ENCODE measurements around the gene PIK3R5.

DNA sequence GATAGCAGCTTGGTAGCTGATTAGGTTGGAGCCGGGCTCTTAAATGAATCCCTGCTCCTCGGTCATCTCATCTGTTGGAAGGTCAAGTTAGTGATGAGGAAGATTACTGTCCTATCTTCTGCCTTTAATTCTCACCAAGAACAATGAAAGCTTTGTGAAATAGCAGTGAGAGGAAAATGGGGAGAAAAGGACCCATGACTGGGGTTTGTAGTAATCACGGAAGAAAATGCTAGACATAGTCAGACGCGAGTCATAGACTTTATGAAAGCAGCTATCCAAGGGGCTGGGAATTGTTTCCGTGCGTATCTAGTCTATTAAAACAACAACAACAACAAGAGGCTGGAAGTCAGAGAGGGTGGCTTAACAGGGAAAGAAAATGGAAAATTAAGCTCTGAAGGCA is 18.3 kb downstream of the PIK3R5 start:
- TF ChIP-seq, protein P1, sequence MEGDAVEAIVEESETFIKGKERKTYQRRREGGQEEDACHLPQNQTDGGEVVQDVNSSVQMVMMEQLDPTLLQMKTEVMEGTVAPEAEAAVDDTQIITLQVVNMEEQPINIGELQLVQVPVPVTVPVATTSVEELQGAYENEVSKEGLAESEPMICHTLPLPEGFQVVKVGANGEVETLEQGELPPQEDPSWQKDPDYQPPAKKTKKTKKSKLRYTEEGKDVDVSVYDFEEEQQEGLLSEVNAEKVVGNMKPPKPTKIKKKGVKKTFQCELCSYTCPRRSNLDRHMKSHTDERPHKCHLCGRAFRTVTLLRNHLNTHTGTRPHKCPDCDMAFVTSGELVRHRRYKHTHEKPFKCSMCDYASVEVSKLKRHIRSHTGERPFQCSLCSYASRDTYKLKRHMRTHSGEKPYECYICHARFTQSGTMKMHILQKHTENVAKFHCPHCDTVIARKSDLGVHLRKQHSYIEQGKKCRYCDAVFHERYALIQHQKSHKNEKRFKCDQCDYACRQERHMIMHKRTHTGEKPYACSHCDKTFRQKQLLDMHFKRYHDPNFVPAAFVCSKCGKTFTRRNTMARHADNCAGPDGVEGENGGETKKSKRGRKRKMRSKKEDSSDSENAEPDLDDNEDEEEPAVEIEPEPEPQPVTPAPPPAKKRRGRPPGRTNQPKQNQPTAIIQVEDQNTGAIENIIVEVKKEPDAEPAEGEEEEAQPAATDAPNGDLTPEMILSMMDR (IDR thresholded peaks at IDR 0.05; ENCODE audit: low read depth, low read length) = no peak
- TF ChIP-seq POLR2A (IDR thresholded peaks at IDR 0.05; ENCODE audit: extremely low read depth, insufficient read length) (no peak), MYC (IDR thresholded peaks at IDR 0.05; ENCODE audit: low read depth, low read length) (no peak)
- TF ChIP-seq, protein P2, sequence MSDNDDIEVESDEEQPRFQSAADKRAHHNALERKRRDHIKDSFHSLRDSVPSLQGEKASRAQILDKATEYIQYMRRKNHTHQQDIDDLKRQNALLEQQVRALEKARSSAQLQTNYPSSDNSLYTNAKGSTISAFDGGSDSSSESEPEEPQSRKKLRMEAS (IDR thresholded peaks at IDR 0.05; ENCODE audit: low read depth, low read length) = no peak
